Activated T-helper 17 cell treated with anti-CD3 and anti-CD28 coated beads, Interleukin-2, amount 50 U/mL, for 72 hours (primary cell): ENCODE measurements around the gene SH2D2A. TPM values are rescaled to one million over a fixed set of nuclear protein-coding genes. Genes with fewer than 3 reads are reported as not detected.

Experiments
- ATAC-seq: fragments of 150-1000 bp; cut with Tn5 transposase; replicated peaks from 2 replicates; pipeline ENCODE4 v1.10.0; 2021; ENCODE audit warnings: mild to moderate bottlenecking, moderate library complexity
- H3K27ac Mint-ChIP-seq: one replicate; pipeline ENCODE4 v1.8.0; 2022; ENCODE audit warnings: mixed read lengths
- H3K27me3 Mint-ChIP-seq: one replicate; pipeline ENCODE4 v1.8.0; 2022; ENCODE audit warnings: mixed read lengths
- H3K36me3 Mint-ChIP-seq: one replicate; pipeline ENCODE4 v1.8.0; 2022; ENCODE audit warnings: low read depth, mild to moderate bottlenecking, mixed read lengths
- H3K4me1 Mint-ChIP-seq: one replicate; pipeline ENCODE4 v1.8.0; 2022; ENCODE audit warnings: mixed read lengths
- H3K4me3 Mint-ChIP-seq: one replicate; pipeline ENCODE4 v1.8.0; 2022; ENCODE audit warnings: mild to moderate bottlenecking, mixed read lengths
- H3K9me3 Mint-ChIP-seq: one replicate; pipeline ENCODE4 v1.8.0; 2022; ENCODE audit warnings: mixed read lengths
- total RNA-seq, 2 donors: library from RNA; stranded (reverse); gene quantifications; one replicate each; pipeline ENCODE4 v1.2.3, GENCODE V29; 2022

Gene SH2D2A
- total RNA-seq, 2 donors from 2014 or later = 173 to 257 TPM

GRCh38 chr1:156794506-156795373 is 21.9 kb downstream of the SH2D2A start:
- Mint-ChIP-seq H3K9me3 (no peaks in the 10 kb centered on the region), H3K4me1 (no peaks in the 10 kb centered on the region), H3K27ac (no peak overlapping the region), H3K36me3 (peaks cover 97% of the 10 kb centered on the region), H3K4me3 (no peak overlapping the region), H3K27me3 (no peaks in the 10 kb centered on the region)
- ATAC-seq = no peak

- ATAC-seq = no peak
- Mint-ChIP-seq H3K36me3 (peaks cover 97% of the 10 kb centered on the region), H3K27ac (peak overlapping the region; percentile 67)
Measured at GRCh38 chr1:156789621-156790318, 26.9 kb downstream of the SH2D2A start.

DNA sequence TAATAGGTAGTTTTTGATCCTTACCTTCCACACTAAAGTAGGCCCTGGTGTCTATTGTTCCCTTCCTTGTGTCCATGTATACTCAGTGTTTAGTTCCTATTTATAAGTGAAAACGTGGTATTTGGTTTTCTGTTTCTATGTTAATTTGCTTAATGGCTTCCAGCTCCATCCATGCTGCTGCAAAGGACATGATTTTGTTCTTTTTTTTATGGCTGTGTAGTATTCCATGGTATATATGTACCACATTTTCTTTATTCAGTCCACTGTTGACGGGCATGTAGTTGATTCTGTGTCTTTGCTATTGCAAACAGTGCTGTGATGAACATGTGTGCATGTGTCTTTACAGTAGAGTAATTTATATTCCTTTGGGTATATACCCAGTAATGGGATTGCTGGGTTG is 28.5 kb downstream of the SH2D2A start:
- H3K27me3 Mint-ChIP-seq = no peaks in the 10 kb centered on the region
- H3K4me3 Mint-ChIP-seq = no peak overlapping the region
- H3K36me3 Mint-ChIP-seq = peaks cover 94% of the 10 kb centered on the region
- H3K9me3 Mint-ChIP-seq = no peaks in the 10 kb centered on the region
- no peak overlapping the region for H3K27ac Mint-ChIP-seq
- ATAC-seq = no peak
- peaks cover 5% of the 10 kb centered on the region for H3K4me1 Mint-ChIP-seq

More at GRCh38 chr1:156789621-156790318, 26.9 kb downstream of the SH2D2A start:
- no peak overlapping the region for H3K4me3 Mint-ChIP-seq
- H3K27me3 Mint-ChIP-seq = no peaks in the 10 kb centered on the region
- H3K9me3 Mint-ChIP-seq = no peaks in the 10 kb centered on the region
- peaks cover 5% of the 10 kb centered on the region for H3K4me1 Mint-ChIP-seq

DNA sequence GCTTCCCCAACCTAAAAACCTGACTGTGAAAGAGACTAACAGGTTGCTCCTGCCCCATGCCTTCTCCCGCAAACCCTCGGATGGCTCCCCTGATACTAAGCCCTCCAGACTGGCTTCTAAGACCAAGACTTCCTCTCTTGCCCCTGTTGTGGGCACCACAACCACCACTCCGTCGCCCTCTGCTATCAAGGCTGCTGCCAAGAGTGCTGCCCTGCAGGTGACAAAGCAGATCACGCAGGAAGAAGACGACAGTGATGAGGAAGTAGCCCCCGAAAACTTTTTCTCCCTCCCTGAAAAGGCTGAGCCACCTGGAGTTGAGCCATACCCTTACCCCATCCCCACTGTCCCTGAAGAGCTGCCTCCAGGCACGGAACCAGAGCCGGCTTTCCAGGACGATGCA is 30.0 kb downstream of the SH2D2A start:
- no peak for ATAC-seq
- no peak overlapping the region for H3K4me3 Mint-ChIP-seq
- H3K27ac Mint-ChIP-seq = no peak overlapping the region
- no peaks in the 10 kb centered on the region for H3K27me3 Mint-ChIP-seq
- peaks cover 14% of the 10 kb centered on the region for H3K4me1 Mint-ChIP-seq
- no peaks in the 10 kb centered on the region for H3K9me3 Mint-ChIP-seq
- H3K36me3 Mint-ChIP-seq = peaks cover 94% of the 10 kb centered on the region

DNA sequence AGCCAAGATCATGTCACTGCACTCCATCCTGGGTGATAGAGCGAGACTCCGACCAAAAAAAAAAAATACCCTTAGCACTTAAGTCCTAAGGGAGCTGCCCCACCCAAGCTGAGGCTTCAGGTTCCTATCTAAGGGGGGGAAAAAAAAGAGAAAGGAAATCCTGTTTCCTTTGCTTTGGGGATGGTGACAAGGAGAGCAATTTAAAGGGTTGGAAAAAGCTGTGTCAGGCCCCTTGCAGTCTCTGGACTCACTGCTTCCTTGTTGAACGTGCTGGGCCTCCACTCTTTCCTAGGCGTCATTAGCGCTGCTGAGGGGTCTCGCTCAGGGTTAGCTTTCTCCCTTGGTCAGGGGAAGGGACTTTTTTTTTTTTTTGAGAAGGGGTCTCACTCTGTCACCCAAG is 31.2 kb downstream of the SH2D2A start:
- H3K36me3 Mint-ChIP-seq = peaks cover 95% of the 10 kb centered on the region
- H3K27ac Mint-ChIP-seq = no peak overlapping the region
- H3K9me3 Mint-ChIP-seq = no peaks in the 10 kb centered on the region
- no peak overlapping the region for H3K4me3 Mint-ChIP-seq
- H3K27me3 Mint-ChIP-seq = no peaks in the 10 kb centered on the region
- no peak for ATAC-seq
- H3K4me1 Mint-ChIP-seq = peaks cover 21% of the 10 kb centered on the region

- Mint-ChIP-seq H3K4me1 (peaks cover 24% of the 10 kb centered on the region), H3K9me3 (no peaks in the 10 kb centered on the region), H3K27me3 (no peaks in the 10 kb centered on the region), H3K36me3 (peaks cover 79% of the 10 kb centered on the region), H3K4me3 (no peak overlapping the region), H3K27ac (peak overlapping the region; percentile 56)
- no peak for ATAC-seq
Measured at GRCh38 chr1:156781585-156782186, 35.0 kb downstream of the SH2D2A start.

- H3K36me3 Mint-ChIP-seq = peaks cover 73% of the 10 kb centered on the region
- H3K27me3 Mint-ChIP-seq = no peaks in the 10 kb centered on the region
- H3K9me3 Mint-ChIP-seq = no peaks in the 10 kb centered on the region
- H3K27ac Mint-ChIP-seq = peak overlapping the region; percentile 0
- ATAC-seq = peak; percentile 60
- no peak overlapping the region for H3K4me3 Mint-ChIP-seq
- H3K4me1 Mint-ChIP-seq = peaks cover 45% of the 10 kb centered on the region
Measured at GRCh38 chr1:156777573-156777972, 39.1 kb downstream of the SH2D2A start.

DNA sequence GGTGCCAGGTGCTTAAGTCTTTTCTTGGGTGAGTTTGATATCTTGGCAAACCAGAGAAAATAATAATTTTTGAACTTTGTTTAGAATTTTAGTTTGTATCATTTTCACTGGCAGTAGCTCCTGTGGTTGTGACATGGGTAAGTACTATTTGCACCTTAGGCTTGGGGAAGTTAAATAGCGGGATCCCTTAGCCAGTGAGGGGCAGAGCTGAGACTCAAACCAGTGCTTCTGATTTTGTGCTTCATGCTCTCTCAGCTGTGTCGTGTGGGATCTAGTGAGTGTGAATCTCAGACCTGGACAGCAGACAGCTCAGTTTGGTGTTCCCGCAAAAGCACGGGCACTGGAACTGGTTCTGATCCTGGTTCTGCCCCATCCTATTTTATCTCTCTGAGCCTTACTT is 39.7 kb downstream of the SH2D2A start:
- Mint-ChIP-seq H3K9me3 (no peaks in the 10 kb centered on the region), H3K4me1 (peaks cover 43% of the 10 kb centered on the region), H3K36me3 (peaks cover 73% of the 10 kb centered on the region), H3K27me3 (no peaks in the 10 kb centered on the region), H3K27ac (peak overlapping the region; percentile 0), H3K4me3 (no peak overlapping the region)
- no peak for ATAC-seq

- Mint-ChIP-seq H3K27me3 (no peaks in the 10 kb centered on the region), H3K27ac (peak overlapping the region; percentile 75), H3K9me3 (no peaks in the 10 kb centered on the region), H3K4me1 (peaks cover 42% of the 10 kb centered on the region), H3K36me3 (peaks cover 71% of the 10 kb centered on the region), H3K4me3 (peak overlapping the region; percentile 22)
- peak; percentile 71 for ATAC-seq
Measured at GRCh38 chr1:156775799-156776198, 40.8 kb downstream of the SH2D2A start.

- Mint-ChIP-seq H3K9me3 (no peaks in the 10 kb centered on the region), H3K27me3 (no peaks in the 10 kb centered on the region), H3K4me3 (peak overlapping the region; percentile 23), H3K27ac (peak overlapping the region; percentile 0), H3K36me3 (peaks cover 88% of the 10 kb centered on the region), H3K4me1 (peaks cover 56% of the 10 kb centered on the region)
- peak; percentile 56 for ATAC-seq
Measured at GRCh38 chr1:156773607-156774006, 43.0 kb downstream of the SH2D2A start.

DNA sequence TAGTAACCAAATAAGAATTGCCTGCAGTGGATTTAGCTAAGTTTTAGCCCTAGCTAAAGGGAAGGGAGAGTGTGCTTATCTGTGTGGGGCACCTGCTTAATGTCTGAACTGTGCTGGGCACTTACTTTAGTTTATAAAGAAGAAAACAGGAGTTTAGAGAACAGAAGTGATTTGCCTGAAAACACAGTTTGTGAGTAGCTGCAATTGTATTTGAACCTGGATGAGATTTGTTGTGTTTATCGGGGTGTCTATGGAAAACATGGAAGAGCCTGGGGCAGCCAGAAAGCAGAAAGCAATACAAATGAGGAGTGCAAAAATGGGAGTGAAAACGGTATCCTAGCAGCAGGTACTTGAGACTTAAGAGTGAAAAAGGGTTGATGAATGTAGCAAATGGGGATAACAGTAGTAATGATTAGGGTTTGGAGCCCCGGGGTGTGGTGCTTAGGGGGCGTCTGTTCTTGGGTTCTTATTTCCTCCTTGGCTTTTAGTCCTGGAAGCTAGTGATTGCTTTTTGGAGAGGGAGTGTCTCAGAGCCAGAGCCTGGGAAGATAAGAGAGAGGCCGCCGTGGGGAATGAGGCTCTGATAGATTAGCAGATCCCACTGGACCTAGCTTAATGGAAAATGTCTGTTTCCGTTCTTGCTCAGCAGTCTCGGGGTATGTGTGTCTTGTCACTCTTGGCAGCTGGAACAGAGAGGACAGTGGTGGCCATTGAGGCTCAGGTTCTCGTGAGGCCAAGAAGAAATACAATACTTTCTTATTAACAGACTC is 43.7 kb downstream of the SH2D2A start:
- Mint-ChIP-seq H3K27me3 (no peaks in the 10 kb centered on the region), H3K4me1 (peaks cover 54% of the 10 kb centered on the region), H3K36me3 (peaks cover 86% of the 10 kb centered on the region), H3K27ac (peak overlapping the region; percentile 10), H3K4me3 (peak overlapping the region; percentile 23), H3K9me3 (no peaks in the 10 kb centered on the region)
- ATAC-seq = no peak

GRCh38 chr1:156772222-156772621 is 44.4 kb downstream of the SH2D2A start:
- Mint-ChIP-seq H3K4me3 (no peak overlapping the region), H3K9me3 (no peaks in the 10 kb centered on the region), H3K36me3 (peaks cover 80% of the 10 kb centered on the region), H3K27me3 (no peaks in the 10 kb centered on the region), H3K4me1 (peaks cover 54% of the 10 kb centered on the region), H3K27ac (peak overlapping the region; percentile 10)
- ATAC-seq = no peak

DNA sequence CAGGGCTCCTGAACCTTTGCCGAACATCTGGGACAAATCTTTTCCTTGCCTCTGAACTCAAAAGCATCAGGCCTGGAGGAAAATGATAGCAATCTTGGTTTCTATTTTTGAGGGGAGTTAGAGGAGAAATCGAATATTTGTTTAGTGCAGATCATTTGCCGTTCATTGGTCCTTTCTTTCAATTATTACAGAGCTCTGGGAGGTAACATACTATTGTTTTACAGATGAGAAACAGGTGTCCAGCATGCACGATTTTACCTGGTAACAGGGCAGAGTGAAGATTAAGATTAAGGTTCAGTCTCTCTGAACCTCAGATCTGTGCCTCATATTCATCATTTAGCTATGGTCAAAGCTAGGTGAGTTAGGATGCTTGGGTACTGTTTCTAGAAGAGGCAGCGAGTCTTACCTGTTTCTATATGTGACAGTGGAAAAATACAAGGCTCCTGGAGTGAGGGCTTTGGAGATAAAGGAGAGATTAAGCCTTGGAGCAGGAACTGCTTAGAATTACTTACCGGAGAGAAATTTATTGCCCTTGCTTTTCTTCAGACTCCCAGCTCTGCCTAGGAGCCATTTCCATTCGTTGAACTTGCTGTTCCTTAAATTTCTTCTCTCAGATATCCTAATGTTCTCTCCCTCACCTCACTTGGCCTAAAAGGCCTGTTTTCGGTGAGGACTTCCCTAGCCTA is 47.9 kb downstream of the SH2D2A start:
- H3K36me3 Mint-ChIP-seq = peaks cover 54% of the 10 kb centered on the region
- no peaks in the 10 kb centered on the region for H3K9me3 Mint-ChIP-seq
- no peak overlapping the region for H3K4me3 Mint-ChIP-seq
- ATAC-seq = no peak
- H3K27me3 Mint-ChIP-seq = no peaks in the 10 kb centered on the region
- no peak overlapping the region for H3K27ac Mint-ChIP-seq
- H3K4me1 Mint-ChIP-seq = peaks cover 47% of the 10 kb centered on the region
